OCI-LY1 (cell line): ENCODE measurements around the gene ZYX.
"Not testable (repeated sequence)": the region's sequence is repeated elsewhere in the genome, so short reads cannot be mapped to it uniquely, and the experiment has no call there.

Experiments
- H2AFZ ChIP-seq: fragments of 200-600 bp; sonication (generic), shearing (Covaris generic); 2 replicates; pipeline ENCODE4 v1.6.0; 2014; ENCODE audit warnings: antibody characterized with exemption, mild to moderate bottlenecking, low read length
- H3F3A ChIP-seq: fragments of 200-600 bp; sonication (generic), shearing (Covaris generic); 2 replicates; pipeline ENCODE4 v1.6.0; 2014; ENCODE audit warnings: mild to moderate bottlenecking, antibody characterized with exemption, low read length, moderate library complexity; ENCODE audit not compliant: insufficient read depth
- H3K27ac ChIP-seq: fragments of 200-600 bp; sonication (generic); 2 replicates; pipeline ENCODE4 v1.5.1; 2014; ENCODE audit warnings: low read length, mixed run types, mild to moderate bottlenecking, low read depth; ENCODE audit not compliant: poor library complexity, severe bottlenecking
- H3K27me3 ChIP-seq: fragments of 200-600 bp; sonication (generic); 2 replicates; pipeline ENCODE4 v1.6.0; 2014; ENCODE audit warnings: antibody characterized with exemption, mild to moderate bottlenecking, low read length, moderate library complexity; ENCODE audit not compliant: insufficient read depth
- H3K36me3 ChIP-seq: fragments of 200-600 bp; sonication (generic); 2 replicates; pipeline ENCODE4 v1.6.1; 2014; ENCODE audit warnings: mild to moderate bottlenecking, antibody characterized with exemption, low read length, moderate library complexity, mixed read lengths; ENCODE audit not compliant: insufficient read depth
- H3K4me1 ChIP-seq: fragments of 200-600 bp; sonication (generic); 2 replicates; pipeline ENCODE4 v1.5.1; 2014; ENCODE audit warnings: mild to moderate bottlenecking, low read length, moderate library complexity; ENCODE audit not compliant: insufficient read depth, severe bottlenecking
- H3K4me2 ChIP-seq: fragments of 200-600 bp; sonication (generic), shearing (Covaris generic); 2 replicates; pipeline ENCODE4 v1.6.1; 2014; ENCODE audit warnings: low read length
- H3K4me3 ChIP-seq: fragments of 200-600 bp; sonication (generic); 2 replicates; pipeline ENCODE4 v1.5.1; 2014; ENCODE audit warnings: low read length, low read depth, mild to moderate bottlenecking, mixed read lengths; ENCODE audit not compliant: poor library complexity, severe bottlenecking
- H3K79me2 ChIP-seq: fragments of 200-600 bp; shearing (Covaris generic); 2 replicates; pipeline ENCODE4 v1.6.1; 2016; ENCODE audit warnings: mixed run types, low read length, mixed read lengths; ENCODE audit not compliant: insufficient read depth
- H3K9ac ChIP-seq: fragments of 200-600 bp; sonication (generic), shearing (Covaris generic); 2 replicates; pipeline ENCODE4 v1.6.1; 2014; ENCODE audit warnings: mild to moderate bottlenecking, low read length, mixed read lengths
- H3K9me2 ChIP-seq: fragments of 200-600 bp; sonication (generic), shearing (Covaris generic); 2 replicates; pipeline ENCODE4 v1.6.1; 2014; ENCODE audit warnings: low read depth, mild to moderate bottlenecking, low read length, mixed read lengths
- H3K9me3 ChIP-seq: fragments of 200-600 bp; shearing (Covaris generic); 2 replicates; pipeline ENCODE4 v1.6.1; 2014; ENCODE audit warnings: low read length, mixed read lengths
- H4K20me1 ChIP-seq: fragments of 200-600 bp; sonication (generic), shearing (Covaris generic); 2 replicates; pipeline ENCODE4 v1.6.0; 2016; ENCODE audit warnings: mild to moderate bottlenecking, low read length; ENCODE audit not compliant: insufficient read depth
- EZH2 ChIP-seq: fragments of 200-600 bp; sonication (generic), shearing (Covaris generic); IDR thresholded peaks from 2 replicates; pipeline ENCODE4 v1.8.0; 2017; ENCODE audit warnings: borderline replicate concordance, mixed run types, mild to moderate bottlenecking, antibody characterized with exemption, low read length, moderate library complexity, mixed read lengths
- TF ChIP-seq, protein P1 (sequence below): fragments of 200-600 bp; sonication (generic), shearing (Covaris generic); IDR thresholded peaks from 2 replicates; pipeline ENCODE4 v1.5.1; 2017; ENCODE audit warnings: mild to moderate bottlenecking, antibody characterized with exemption, low read length, moderate library complexity, mixed read lengths

The ZYX gene

DNA sequence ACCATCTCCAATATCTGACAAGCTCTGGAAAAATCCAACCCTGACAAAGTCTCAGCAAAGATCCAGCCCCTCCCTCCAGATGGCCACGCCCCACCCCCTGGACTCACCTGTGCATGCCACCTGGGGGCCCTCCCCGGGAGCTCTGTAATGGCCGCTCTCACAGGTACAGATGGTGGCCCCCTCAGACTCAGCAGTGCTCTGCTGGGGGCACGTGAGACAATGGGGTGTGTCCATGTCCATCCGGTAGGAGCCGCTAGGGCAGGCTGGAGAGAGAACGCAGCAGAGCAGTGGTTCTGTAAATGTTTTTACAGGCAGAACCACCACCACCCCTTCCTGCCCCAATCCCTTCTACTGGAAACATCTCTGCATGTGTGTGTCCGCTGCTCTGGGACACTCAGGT lies 18.0 kb downstream of the ZYX start:
- Histone ChIP-seq H2AFZ (no peak overlapping the region), H4K20me1 (no peaks in the 10 kb centered on the region), H3K4me2 (no peak overlapping the region), H3K9ac (no peak overlapping the region), H3F3A (no peaks in the 10 kb centered on the region), H3K4me1 (no peaks in the 10 kb centered on the region), H3K27ac (no peak overlapping the region), H3K27me3 (no peaks in the 10 kb centered on the region), H3K36me3 (no peaks in the 10 kb centered on the region), H3K4me3 (no peak overlapping the region), H3K79me2 (no peaks in the 10 kb centered on the region), H3K9me2 (no peaks in the 10 kb centered on the region), H3K9me3 (no peaks in the 10 kb centered on the region)
- TF ChIP-seq, protein P1, sequence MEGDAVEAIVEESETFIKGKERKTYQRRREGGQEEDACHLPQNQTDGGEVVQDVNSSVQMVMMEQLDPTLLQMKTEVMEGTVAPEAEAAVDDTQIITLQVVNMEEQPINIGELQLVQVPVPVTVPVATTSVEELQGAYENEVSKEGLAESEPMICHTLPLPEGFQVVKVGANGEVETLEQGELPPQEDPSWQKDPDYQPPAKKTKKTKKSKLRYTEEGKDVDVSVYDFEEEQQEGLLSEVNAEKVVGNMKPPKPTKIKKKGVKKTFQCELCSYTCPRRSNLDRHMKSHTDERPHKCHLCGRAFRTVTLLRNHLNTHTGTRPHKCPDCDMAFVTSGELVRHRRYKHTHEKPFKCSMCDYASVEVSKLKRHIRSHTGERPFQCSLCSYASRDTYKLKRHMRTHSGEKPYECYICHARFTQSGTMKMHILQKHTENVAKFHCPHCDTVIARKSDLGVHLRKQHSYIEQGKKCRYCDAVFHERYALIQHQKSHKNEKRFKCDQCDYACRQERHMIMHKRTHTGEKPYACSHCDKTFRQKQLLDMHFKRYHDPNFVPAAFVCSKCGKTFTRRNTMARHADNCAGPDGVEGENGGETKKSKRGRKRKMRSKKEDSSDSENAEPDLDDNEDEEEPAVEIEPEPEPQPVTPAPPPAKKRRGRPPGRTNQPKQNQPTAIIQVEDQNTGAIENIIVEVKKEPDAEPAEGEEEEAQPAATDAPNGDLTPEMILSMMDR, result no peak
- no peak for TF ChIP-seq EZH2

- Histone ChIP-seq H3K27ac (no peak overlapping the region), H4K20me1 (no peaks in the 10 kb centered on the region), H3K9me2 (no peaks in the 10 kb centered on the region), H3K79me2 (no peaks in the 10 kb centered on the region), H3K4me3 (no peak overlapping the region), H2AFZ (no peak overlapping the region), H3K4me2 (no peak overlapping the region), H3K36me3 (no peaks in the 10 kb centered on the region), H3K27me3 (no peaks in the 10 kb centered on the region), H3K9ac (no peak overlapping the region), H3F3A (no peaks in the 10 kb centered on the region), H3K9me3 (no peaks in the 10 kb centered on the region), H3K4me1 (no peaks in the 10 kb centered on the region)
- TF ChIP-seq EZH2, result no peak
- TF ChIP-seq, protein P1, result no peak
Measured at GRCh38 chr7:143399642-143400041, 18.5 kb downstream of the ZYX start.

DNA sequence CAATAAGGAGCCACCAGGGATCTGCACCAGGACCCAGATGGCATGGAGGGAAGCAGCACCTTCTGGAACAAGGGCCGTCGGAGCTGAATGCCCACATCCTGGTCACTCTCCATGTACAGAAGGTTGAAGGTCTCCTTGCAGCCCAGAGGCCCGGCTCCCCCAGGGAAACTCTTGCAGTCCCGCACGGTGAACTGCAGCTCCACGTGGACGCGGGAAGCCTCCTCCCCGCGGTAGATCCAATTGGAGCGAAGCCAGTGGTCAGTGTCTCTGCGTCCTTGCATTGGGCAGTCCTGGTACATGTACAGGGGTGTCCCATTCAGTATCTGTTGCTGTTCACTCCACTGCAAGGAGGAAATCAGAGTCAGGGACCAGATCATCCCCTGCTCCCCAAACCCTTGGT lies 20.1 kb downstream of the ZYX start:
- Histone ChIP-seq H3K79me2 (no peaks in the 10 kb centered on the region), H3K27ac (no peak overlapping the region), H3K36me3 (no peaks in the 10 kb centered on the region), H3K4me1 (no peaks in the 10 kb centered on the region), H2AFZ (no peak overlapping the region), H3K9ac (no peak overlapping the region), H3F3A (no peaks in the 10 kb centered on the region), H3K27me3 (no peaks in the 10 kb centered on the region; the same call in 1 of the 2 replicates), H3K4me2 (no peak overlapping the region), H3K4me3 (no peak overlapping the region), H4K20me1 (no peaks in the 10 kb centered on the region), H3K9me3 (no peaks in the 10 kb centered on the region), H3K9me2 (no peaks in the 10 kb centered on the region)
- no peak for TF ChIP-seq EZH2
- TF ChIP-seq, protein P1, result no peak

- H3F3A ChIP-seq, result not testable (repeated sequence)
Measured at GRCh38 chr7:143402233-143402632, 21.1 kb downstream of the ZYX start.

More at GRCh38 chr7:143402233-143402632, 21.1 kb downstream of the ZYX start:
- not testable (repeated sequence) for H3K36me3 ChIP-seq, H4K20me1 ChIP-seq, H2AFZ ChIP-seq, H3K27ac ChIP-seq, H3K9me3 ChIP-seq, H3K79me2 ChIP-seq, H3K27me3 ChIP-seq, H3K9ac ChIP-seq, H3K4me3 ChIP-seq, H3K9me2 ChIP-seq, H3K4me2 ChIP-seq, H3K4me1 ChIP-seq
